ENCODE measurements around the gene NAV2.

The NAV2 gene

GRCh38 chr11:19829109-19829837 lies 116.6 kb downstream of the NAV2 start:
- no peak for DNase-seq (ENCODE audit: low spot score)

DNA sequence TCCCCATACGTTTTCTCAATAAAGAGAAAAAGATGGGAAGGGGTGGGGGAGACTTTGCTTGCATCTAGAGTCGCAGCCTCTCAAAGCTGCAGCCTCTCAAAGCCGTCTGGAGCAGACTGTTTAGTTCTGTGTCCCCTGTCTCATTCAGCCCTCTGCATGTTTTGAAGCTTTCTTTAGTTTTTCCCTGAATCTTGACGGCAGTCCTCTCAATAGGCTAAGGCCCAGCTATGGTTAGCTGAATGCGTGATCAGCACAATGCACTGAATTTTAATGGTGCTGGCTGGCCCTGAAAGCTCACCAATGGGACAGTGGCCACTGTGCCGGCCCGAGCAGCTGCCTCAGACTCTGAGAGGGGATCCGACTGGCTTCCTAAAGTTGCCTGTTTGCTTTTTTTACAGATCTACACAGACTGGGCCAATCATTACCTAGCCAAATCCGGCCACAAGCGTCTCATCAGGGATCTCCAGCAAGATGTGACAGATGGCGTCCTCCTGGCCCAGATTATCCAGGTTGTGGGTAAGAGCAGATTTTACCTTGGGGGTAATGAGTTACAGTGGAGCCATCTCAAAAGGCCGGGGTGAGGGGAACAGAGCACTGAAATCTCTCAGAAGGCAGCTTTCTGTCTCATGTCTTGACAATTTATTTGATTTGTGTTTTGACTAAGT lies 119.6 kb downstream of the NAV2 start:
- DNase-seq (ENCODE audit: low spot score) = no peak

DNA sequence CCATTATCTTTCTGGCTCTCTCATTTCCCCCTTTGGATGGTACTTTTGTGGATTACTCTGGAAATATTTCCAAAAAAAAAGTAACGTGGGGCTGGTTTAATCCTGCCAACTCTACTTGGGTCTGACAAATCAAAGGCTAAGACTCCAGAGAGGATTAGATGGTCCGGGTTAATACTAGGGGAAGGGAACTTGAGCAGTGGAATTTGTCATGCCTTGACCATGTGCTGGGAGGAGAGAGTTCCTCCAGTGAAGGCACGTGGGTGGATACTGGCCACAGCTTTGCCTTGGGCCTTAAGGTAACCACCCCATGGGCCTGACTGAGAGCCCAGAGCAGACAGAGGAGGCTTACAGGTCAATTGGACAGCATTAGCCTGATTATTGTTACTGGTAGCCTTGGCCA lies 120.3 kb downstream of the NAV2 start:
- DNase-seq (ENCODE audit: low spot score) = no peak

DNA sequence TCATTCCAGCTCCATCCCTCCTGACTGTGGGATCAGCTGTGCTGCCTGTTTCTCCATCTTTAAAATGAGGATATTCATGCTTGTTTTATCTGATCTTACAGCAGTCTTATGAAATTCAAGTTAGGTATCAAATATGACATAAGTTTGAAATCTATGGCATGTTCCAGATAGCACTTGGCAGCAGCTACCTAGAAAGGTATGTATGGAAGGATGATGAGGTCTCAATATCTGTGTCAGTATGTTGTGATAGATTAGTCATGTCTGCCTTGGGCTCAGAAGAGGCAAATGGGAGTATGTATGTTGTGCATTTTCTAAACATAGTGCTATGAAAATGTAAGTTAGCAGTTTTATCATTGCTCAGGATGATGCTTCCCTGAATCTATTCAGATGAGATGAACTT lies 122.1 kb downstream of the NAV2 start:
- DNase-seq (ENCODE audit: low spot score) = no peak

- DNase-seq (ENCODE audit: low spot score) = no peak
Measured at GRCh38 chr11:19836666-19837065, 124.0 kb downstream of the NAV2 start.

DNA sequence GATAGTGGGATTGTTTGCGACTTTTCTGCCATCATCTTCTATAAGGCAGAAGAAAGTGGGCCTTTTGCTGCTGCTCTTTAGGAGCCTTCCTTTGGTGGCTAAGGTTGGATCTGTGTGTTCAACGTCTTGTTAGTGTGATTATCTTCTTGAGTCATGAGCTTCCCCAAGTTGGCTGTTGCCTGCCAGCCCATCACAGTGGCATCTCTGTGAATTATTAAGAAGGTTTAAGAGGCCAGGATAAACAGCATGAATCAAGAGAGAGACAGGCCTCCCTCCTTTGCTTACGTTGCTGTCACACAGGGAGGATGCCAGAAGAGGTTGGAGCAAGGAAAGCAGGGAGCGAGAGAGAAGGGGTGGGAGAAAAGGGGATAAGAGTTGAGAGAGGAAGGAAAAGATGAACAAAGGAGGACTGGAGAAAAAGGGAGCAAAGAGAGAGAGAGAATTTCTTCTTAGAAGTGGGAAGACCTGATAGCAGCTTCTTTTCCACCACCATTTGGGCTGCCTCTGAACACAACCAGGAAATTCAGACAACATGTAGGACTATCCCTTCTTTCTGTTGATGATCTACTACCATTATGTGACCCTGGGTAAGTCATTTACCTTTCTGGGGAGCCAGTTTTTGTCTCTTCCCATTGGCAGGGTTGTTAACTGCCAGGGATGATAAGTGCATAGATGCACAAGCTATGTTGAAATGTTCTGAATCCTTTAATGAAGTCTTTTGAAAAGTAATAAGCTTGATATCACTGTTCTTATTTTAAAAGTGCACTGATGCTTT lies 126.5 kb downstream of the NAV2 start:
- no peak for DNase-seq (ENCODE audit: low spot score)

- DNase-seq (ENCODE audit: low spot score) = no peak
Measured at GRCh38 chr11:19840961-19841360, 128.3 kb downstream of the NAV2 start.

DNA sequence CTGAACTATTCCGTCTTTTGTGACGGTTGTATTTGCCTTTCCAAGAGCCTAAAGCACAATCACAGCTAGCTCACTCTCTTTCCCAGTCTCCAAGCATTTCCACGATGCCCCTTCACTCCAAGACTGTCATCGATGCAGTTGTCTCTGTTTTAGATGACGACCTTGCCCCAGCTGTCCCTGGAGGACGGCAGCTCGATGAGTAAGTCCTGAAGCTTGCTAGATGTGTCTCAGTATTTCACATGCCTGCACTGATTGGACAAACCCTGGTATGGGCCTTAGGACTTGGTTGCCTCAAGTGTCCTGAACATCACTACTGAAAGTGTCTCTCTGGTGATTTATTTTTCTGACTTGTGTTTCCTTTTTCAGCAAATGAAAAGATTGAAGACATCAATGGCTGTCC lies 129.9 kb downstream of the NAV2 start:
- peak; percentile 72 for DNase-seq (ENCODE audit: low spot score)

DNA sequence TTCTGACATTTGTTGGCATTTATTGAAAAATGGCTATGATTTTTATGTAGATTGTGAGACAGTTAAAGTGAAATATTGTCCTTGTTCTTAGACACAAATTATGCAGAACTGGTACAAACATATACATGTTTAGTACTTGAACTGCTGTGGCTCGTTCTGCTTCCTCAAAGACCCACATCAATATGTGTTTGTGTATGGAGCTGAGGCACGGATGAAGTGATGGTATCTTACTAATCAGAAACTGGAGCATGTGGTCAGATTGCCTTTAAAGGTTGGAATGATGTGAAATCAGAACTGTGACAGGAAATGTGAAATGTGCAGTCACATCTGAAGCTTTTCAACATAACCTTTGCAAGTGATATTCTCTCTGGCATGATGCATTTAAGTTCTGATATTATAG lies 130.4 kb downstream of the NAV2 start:
- DNase-seq (ENCODE audit: low spot score) = no peak

GRCh38 chr11:19844012-19844411 lies 131.4 kb downstream of the NAV2 start:
- DNase-seq (ENCODE audit: low spot score) = no peak

DNA sequence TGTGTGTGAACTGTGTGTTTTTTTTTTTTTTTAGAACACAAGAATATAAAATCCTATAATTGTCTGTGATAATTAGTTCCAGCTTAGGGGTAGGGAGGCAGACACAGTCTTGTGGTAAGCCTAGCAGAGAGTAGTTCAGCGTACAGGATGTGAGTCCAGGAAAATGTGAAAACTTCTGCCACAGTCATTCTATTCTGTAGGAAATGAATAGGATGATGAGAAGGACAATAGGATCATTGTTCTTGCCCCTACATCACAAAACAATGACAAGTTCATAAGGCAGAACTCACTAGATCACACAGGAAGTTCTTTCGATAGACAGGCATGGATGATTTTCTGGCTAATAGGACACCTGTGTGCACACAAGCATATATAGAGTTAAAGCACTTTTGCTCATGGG lies 132.2 kb downstream of the NAV2 start:
- no peak for DNase-seq (ENCODE audit: low spot score)

DNA sequence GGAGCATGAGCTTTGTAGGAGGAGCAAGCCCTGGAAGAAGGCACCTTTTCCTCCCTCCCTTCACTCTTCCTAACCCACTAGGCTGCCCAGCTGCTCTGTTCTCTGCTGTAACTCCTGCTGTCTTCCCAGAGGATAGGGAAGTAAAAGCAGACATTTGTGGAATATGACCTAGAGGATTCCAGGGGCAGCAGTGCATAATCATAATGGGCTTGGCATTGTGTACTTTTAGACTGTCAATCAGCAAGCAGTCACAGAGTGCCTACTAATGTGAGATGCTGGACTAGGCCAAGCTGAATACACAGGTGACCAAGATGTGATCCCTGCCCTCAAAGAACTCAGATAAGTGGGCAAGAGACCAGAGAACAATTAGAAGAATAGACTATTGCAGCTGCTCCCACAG lies 133.0 kb downstream of the NAV2 start:
- DNase-seq (ENCODE audit: low spot score) = no peak

DNA sequence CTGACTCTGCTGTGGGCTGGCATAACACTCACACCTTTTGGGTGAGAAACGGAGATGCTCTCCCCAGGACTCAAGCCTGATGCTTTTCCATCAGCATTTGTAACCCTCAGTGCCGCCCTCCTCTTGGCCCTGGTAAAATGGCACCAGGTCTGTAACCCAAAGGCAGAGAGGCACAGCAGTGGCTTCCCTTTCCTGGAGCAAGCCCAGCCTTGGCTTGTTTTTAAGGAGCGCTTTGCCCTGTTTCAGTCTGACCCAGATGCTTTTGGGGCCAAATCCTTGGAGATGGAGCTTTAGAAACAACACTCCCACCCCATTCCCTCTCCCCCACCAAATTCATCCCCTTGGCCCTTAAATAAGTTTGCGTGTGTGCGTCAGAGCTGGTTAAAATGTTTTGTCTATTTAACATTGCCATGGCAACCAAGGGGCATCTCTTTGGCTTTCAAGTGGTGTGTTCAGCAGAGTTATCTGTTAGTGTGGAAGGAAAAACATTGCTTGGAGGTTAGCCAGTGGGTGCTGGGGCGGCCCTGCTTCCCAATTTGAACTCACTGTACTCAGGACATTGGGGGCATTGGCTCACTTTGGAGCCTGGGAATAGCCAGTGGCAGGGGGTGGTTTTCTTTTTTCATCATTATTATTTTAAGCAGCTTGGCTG lies 134.1 kb downstream of the NAV2 start:
- peak; percentile 30 for DNase-seq (ENCODE audit: low spot score)

DNA sequence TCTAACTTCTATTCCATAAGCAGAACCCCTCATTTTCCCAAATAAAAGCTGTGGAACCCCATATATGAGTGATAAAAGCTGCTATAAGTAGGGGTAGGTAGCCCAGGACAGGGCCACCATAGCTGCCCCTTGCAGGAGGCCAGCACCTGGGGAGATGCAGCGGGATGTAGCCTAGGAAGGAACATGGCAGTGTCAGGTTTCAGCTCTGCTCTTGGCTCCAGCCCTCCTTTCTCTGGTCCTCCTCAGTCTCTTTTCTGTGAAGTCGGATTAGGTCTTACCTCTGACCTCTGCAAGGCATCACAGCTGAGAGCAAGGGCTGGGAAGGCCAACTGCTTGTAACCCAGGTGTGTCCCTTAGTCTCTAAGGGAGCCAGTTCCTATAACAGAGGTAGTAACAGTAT lies 135.6 kb downstream of the NAV2 start:
- DNase-seq (ENCODE audit: low spot score) = no peak

DNA sequence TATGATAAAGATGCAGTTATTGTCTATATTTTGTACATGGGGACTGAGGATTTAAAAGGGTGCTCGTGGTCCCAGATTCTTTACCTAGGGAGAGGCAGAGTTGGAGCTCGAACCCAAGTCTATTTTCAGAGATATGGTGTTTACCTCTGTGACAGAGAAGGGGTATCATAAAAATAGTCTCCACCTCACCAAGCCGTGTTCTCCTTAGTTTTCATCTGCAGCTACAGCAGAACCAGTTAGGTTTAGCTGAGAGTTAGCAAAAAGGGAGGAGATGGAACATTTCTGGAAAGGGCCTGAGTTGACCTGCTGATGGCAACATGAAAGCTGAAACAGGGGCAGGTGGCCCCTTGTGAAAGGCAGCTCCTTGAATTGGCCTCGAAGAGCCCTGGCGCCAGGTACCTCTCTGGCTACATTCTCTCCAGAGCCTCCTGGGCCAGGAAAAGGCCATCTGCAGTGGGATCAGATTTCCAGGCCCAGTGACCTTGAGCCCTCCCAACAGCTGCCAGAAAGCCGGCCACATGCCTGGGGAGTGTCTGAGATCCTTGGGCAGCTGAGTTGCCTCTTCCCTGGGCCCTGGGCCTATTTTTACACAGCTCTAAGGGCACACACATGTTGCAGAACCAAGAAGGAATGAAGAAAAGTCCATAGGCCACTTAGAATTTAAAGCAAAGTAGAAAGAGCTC lies 136.6 kb downstream of the NAV2 start:
- peak; percentile 37 for DNase-seq (ENCODE audit: low spot score)

GRCh38 chr11:19849947-19850593 lies 137.4 kb downstream of the NAV2 start:
- no peak for DNase-seq (ENCODE audit: low spot score)

GRCh38 chr11:19852288-19852687 lies 139.7 kb downstream of the NAV2 start:
- no peak for DNase-seq (ENCODE audit: low spot score)

GRCh38 chr11:19853016-19853415 lies 140.4 kb downstream of the NAV2 start:
- DNase-seq (ENCODE audit: low spot score) = peak; percentile 36

- no peak for DNase-seq (ENCODE audit: low spot score)
Measured at GRCh38 chr11:19853920-19854319, 141.3 kb downstream of the NAV2 start.

DNA sequence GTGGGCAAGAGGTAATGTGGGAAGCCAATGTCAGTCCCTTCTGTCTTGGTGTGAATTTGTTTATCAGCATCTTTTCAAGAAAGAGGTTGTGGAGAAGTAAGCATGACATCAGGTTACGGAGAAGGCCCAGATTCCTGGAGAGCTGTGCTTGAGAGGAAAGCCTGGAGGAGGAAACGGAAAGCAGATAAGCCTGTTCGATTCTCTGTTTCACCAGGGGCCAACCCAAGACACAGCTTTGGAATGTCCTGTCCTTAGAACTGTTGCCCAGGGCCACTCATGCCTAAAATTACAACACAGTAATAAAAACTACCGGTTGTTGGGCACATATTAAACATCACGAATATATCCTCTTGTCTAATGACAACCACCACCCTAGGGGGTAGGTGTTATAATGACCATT lies 148.5 kb downstream of the NAV2 start:
- DNase-seq (ENCODE audit: low spot score) = no peak

DNA sequence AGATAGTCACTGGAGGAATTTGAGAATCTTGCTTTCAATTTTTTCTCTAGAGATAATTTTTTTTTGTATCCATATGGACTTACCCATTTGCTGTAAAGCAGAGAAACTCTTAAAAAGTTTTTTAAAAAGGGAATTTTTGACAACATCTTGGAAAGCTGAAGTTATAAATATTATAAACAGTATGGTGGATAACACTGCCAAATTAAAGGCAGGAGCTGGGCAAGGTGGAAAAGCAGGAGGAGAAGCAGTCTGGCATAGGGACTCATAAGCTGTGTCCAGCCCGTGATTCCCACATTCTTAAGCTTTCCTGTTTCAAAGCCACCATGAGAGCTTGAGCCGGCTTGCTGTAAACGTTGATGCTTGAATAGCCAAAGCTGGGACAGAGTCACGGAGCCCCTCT lies 149.5 kb downstream of the NAV2 start:
- DNase-seq (ENCODE audit: low spot score) = no peak

Measured in hepatic stellate cell (primary cell).